NCI-H1930 (cell line): ENCODE measurements around the gene PPIF.

Source experiments
- DNase-seq, 2 experiments: peaks; one replicate each; lab custom pipeline; 2025; lab: John Stamatoyannopoulos, UW

The PPIF gene

GRCh38 chr10:79375321-79376077, 28.2 kb downstream of the PPIF start:
- DNase-seq, result no peak

GRCh38 chr10:79376078-79376628, 28.9 kb downstream of the PPIF start:
- no peak for DNase-seq

- no peak for DNase-seq
Measured at GRCh38 chr10:79376751-79377556, 29.7 kb downstream of the PPIF start.

GRCh38 chr10:79377557-79378382, 30.5 kb downstream of the PPIF start:
- no peak for DNase-seq

GRCh38 chr10:79378383-79378646, 31.0 kb downstream of the PPIF start:
- DNase-seq, result no peak

- no peak for DNase-seq
Measured at GRCh38 chr10:79378647-79379511, 31.6 kb downstream of the PPIF start.

- no peak for DNase-seq
Measured at GRCh38 chr10:79379512-79380124, 32.3 kb downstream of the PPIF start.

- DNase-seq, result no peak
Measured at GRCh38 chr10:79380125-79380945, 33.1 kb downstream of the PPIF start.

- DNase-seq, result no peak
Measured at GRCh38 chr10:79380946-79381721, 33.9 kb downstream of the PPIF start.

- no peak for DNase-seq
Measured at GRCh38 chr10:79381804-79382221, 34.5 kb downstream of the PPIF start.

- no peak for DNase-seq
Measured at GRCh38 chr10:79382491-79382941, 35.2 kb downstream of the PPIF start.

GRCh38 chr10:79383974-79384606, 36.8 kb downstream of the PPIF start:
- no peak for DNase-seq

GRCh38 chr10:79384773-79385391, 37.6 kb downstream of the PPIF start:
- DNase-seq, result no peak

- no peak for DNase-seq
Measured at GRCh38 chr10:79385392-79385795, 38.1 kb downstream of the PPIF start.

- no peak for DNase-seq
Measured at GRCh38 chr10:79385804-79386531, 38.7 kb downstream of the PPIF start.

GRCh38 chr10:79386637-79387465, 39.6 kb downstream of the PPIF start:
- no peak for DNase-seq
